ENCODE results near the gene LYRM9. TPM values are rescaled to one million over a fixed set of nuclear protein-coding genes. Genes with fewer than 3 reads are reported as not detected.

Gene LYRM9
- total and polyA plus RNA-seq, 2 of the 8 experiments (the other 6 are each of a cell fraction or from before 2014, with no cell fraction given) = 4.3 to 5.2 TPM

DNA sequence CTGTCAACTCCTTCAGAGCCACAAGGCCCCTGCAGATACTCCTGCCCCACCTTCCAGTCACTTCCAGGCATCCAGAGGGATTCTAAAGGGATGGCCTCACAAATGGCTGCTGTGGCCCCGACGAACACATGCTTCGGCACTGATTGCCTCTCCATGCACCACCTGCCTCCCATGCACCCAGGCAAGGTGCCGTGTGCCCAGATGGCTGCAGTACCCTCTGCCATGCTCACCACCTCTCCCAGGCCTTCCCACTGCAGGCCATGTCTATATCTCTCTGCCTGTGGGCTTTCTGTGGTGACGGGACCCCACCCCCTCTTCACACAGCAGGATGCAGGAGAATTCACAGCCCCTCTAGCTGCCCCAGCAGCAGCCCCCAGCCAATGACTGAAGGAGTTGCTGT, 27.9 kb upstream of the LYRM9 start (continued):
- TF ChIP-seq RNF2 (IDR thresholded peaks at IDR 0.05; ENCODE audit: borderline replicate concordance, low read depth, low read length, missing control alignments, poor library complexity, severe bottlenecking) = no peak
- TF ChIP-seq POLR2AphosphoS5 (IDR thresholded peaks at IDR 0.05; ENCODE audit: low read depth, low read length) = no peak
- TF ChIP-seq CBX5 (IDR thresholded peaks at IDR 0.05; ENCODE audit: low read depth, low read length) = no peak
- no peak for TF ChIP-seq CHD1 (IDR thresholded peaks at IDR 0.05; ENCODE audit: low read depth, low read length)
- TF ChIP-seq CTBP2 (IDR thresholded peaks at IDR 0.05; ENCODE audit: borderline replicate concordance, insufficient read depth, insufficient read length, low read length) = no peak
- TF ChIP-seq SP2 (IDR thresholded peaks at IDR 0.05; ENCODE audit: low read length) = no peak

All from H1 (cell line).